Neural crest cell (in vitro differentiated cells): ENCODE results near the gene CTNNA3. TPM values are rescaled to one million over a fixed set of nuclear protein-coding genes. Genes with fewer than 3 reads are reported as not detected.

Source experiments
- DNase-seq: peaks from one replicate; pipeline ENCODE4 v3.0.0; 2021; ENCODE audit warnings: low read depth, mixed read lengths, low spot score
- H3K27ac Mint-ChIP-seq: one replicate; pipeline ENCODE4 v1.8.0; 2021; ENCODE audit warnings: mild to moderate bottlenecking, mixed read lengths; ENCODE audit not compliant: unreplicated experiment
- H3K27me3 Mint-ChIP-seq: 2 replicates; pipeline ENCODE4 v1.8.0; 2021; ENCODE audit warnings: low read depth, mild to moderate bottlenecking, mixed read lengths
- H3K36me3 Mint-ChIP-seq: 2 replicates; pipeline ENCODE4 v1.8.0; 2021; ENCODE audit warnings: low read depth, mild to moderate bottlenecking, mixed read lengths
- H3K4me1 Mint-ChIP-seq: 2 replicates; pipeline ENCODE4 v1.8.0; 2021; ENCODE audit warnings: mixed read lengths
- H3K4me3 Mint-ChIP-seq: one replicate; pipeline ENCODE4 v1.8.0; 2021; ENCODE audit warnings: mild to moderate bottlenecking, mixed read lengths
- H3K9me3 Mint-ChIP-seq: 2 replicates; pipeline ENCODE4 v1.8.0; 2021; ENCODE audit warnings: mixed read lengths
- total RNA-seq: library from RNA; stranded (reverse); gene quantifications from 2 replicates; pipeline ENCODE4 v1.2.1, GENCODE V29; 2021
- TF ChIP-seq, protein P1 (sequence below): fragments of 200-600 bp; sonication (generic); conservative IDR thresholded peaks from 2 replicates; pipeline ENCODE4 v1.5.0; 2021; ENCODE audit warnings: antibody characterized with exemption, mild to moderate bottlenecking

Gene CTNNA3
- total RNA-seq, 1 donor from 2014 or later, result 4.7 TPM

DNA sequence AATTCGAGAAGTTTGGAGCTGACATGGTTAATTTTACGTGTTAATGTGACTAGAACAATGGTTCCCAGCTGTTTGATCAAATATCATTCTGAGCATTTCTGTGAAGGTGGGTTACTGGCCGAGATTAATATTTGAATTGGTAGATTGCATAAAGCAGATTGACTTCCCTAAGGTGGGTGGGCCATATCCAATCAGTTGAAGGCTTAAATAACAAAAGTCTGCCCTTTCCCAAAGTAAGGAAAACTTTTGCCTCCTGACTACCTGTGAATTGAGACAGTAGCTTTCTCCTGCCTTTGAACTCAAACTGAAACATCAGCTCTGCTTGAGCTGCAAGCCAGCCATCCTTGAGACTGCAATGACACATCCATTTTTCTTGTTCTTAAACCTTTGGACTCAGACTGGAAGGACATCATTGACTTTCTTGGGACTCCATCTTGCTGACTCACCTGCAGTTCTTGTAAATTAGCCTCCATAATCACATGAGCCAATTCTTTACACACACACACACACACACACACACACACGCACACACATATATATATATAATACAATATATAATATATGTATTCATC is 833.2 kb downstream of the CTNNA3 start:
- TF ChIP-seq, protein P1, sequence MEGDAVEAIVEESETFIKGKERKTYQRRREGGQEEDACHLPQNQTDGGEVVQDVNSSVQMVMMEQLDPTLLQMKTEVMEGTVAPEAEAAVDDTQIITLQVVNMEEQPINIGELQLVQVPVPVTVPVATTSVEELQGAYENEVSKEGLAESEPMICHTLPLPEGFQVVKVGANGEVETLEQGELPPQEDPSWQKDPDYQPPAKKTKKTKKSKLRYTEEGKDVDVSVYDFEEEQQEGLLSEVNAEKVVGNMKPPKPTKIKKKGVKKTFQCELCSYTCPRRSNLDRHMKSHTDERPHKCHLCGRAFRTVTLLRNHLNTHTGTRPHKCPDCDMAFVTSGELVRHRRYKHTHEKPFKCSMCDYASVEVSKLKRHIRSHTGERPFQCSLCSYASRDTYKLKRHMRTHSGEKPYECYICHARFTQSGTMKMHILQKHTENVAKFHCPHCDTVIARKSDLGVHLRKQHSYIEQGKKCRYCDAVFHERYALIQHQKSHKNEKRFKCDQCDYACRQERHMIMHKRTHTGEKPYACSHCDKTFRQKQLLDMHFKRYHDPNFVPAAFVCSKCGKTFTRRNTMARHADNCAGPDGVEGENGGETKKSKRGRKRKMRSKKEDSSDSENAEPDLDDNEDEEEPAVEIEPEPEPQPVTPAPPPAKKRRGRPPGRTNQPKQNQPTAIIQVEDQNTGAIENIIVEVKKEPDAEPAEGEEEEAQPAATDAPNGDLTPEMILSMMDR, result no peak
- no peak for DNase-seq
- Mint-ChIP-seq H3K27me3 (no peaks in the 10 kb centered on the region), H3K4me3 (no peak overlapping the region), H3K9me3 (peaks cover 7% of the 10 kb centered on the region), H3K36me3 (peaks cover under 1% of the 10 kb centered on the region), H3K4me1 (no peaks in the 10 kb centered on the region), H3K27ac (no peak overlapping the region)

DNA sequence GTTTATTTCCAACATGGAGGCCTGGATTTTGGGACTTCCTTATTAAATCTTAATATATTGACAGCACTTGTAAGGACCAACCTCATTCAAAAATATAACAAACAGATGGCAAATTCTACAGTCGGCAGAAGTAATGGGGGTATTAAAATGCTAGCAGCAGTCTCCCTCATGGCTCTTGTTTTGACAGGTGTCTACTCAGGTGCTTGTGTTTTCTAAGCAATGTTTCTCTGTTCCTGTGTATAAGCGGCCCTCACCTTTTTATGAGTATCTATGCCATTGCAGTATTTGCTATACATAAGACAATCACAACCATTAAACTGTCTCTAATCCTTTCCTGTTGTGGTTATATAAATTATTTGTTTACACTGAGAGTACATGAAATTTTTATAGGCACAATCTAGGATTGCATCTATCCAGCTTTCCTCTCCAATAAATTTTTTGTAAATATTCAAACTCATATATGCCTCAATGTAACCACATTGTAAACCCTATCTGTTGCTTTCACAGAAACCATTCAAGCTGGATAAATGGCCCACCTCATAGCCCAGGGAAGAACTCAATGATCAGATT is 835.5 kb downstream of the CTNNA3 start:
- no peak for DNase-seq
- Mint-ChIP-seq H3K36me3 (peaks cover 4% of the 10 kb centered on the region), H3K4me1 (no peaks in the 10 kb centered on the region), H3K27ac (no peak overlapping the region), H3K9me3 (peaks cover 11% of the 10 kb centered on the region), H3K27me3 (no peaks in the 10 kb centered on the region), H3K4me3 (no peak overlapping the region)
- TF ChIP-seq, protein P1, result no peak

DNA sequence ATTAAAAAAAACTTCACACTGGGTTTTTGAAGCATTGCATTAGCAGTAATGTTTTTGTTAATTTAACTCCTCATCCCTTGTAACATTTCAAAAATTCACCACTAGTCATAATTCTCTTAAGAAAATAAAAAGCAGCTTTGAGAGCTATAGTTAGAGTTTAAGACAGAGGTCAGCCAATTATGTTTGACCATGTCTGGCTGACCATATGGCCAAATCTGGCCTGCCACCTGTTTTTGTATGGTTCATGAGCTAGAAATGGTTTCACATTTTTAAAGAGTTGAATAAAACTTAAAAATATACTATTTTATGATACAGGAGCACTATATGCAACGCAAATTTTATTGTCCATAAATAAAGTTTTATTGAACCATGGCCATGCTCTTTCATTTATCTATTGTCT is 843.2 kb downstream of the CTNNA3 start:
- Mint-ChIP-seq H3K27me3 (no peaks in the 10 kb centered on the region), H3K4me1 (no peaks in the 10 kb centered on the region), H3K36me3 (peaks cover 4% of the 10 kb centered on the region), H3K27ac (no peak overlapping the region), H3K4me3 (no peak overlapping the region), H3K9me3 (peaks cover 4% of the 10 kb centered on the region)
- TF ChIP-seq, protein P1, result no peak
- no peak for DNase-seq

DNA sequence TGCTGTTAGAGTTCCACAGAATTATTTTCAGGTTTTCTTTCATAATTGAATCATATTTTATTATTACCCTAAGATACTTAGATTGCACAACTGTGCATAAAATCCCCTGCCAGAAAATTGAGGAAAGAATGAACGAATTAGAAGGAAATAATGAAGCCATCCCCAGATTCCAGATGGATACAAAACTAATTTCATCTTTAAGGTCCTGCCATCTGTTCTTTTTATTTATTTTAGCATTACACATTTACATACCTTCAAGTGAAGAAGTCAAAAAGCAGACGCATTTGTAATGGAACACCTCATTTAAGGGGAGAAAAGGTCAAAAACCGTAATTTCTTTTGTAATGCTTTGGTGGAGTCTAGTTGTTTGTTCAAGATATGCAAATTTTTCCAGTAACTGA is 847.1 kb downstream of the CTNNA3 start:
- H3K36me3 Mint-ChIP-seq, result no peaks in the 10 kb centered on the region
- H3K9me3 Mint-ChIP-seq, result no peaks in the 10 kb centered on the region
- no peak overlapping the region for H3K27ac Mint-ChIP-seq
- no peak for DNase-seq
- H3K4me1 Mint-ChIP-seq, result no peaks in the 10 kb centered on the region
- H3K27me3 Mint-ChIP-seq, result no peaks in the 10 kb centered on the region
- TF ChIP-seq, protein P1, result no peak
- H3K4me3 Mint-ChIP-seq, result no peak overlapping the region

DNA sequence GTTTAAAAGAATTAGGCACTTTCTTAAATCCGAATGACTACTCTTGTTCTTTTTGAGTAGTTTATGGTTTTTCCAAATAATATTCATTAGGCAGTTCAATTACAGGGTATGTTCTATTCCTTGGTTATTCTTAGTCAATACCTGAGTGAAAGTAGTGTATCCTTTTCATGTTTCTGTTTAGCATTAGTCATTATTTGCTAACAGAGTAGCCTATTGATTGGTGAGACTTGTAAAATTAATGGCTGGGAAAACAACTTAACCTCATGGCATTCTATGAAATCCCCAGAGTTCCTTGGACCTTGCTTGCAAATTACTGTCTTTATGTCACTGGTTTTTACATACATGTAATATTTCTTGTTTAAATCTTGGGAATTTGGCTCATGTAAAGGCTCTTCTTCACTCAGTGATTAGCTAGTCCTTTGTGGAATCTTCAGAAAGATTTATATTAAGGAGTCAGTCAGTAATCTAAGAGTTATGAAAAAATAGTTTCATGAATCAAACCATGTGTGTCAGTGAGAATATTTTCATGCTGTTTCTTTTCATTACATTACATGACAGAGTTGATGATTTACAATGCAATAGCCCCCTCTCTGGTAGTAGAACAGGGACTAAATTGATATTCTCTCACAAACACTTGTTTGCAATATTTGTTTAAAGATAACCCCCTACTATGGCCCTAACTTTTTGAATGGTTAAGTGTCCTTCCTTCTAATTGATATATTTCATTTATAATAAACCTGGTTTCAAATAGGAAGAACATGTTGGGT is 851.6 kb downstream of the CTNNA3 start:
- Mint-ChIP-seq H3K27me3 (no peaks in the 10 kb centered on the region), H3K36me3 (no peaks in the 10 kb centered on the region), H3K9me3 (no peaks in the 10 kb centered on the region), H3K4me3 (no peak overlapping the region), H3K4me1 (no peaks in the 10 kb centered on the region), H3K27ac (no peak overlapping the region)
- DNase-seq, result no peak
- TF ChIP-seq, protein P1, result no peak
